Activated T-helper 2 cell treated with anti-CD3 and anti-CD28 coated beads, Interferon-gamma antibody, Interleukin-2, Interleukin-4, amounts not matched to agents 10 μg/mL and 5 μg/mL and 100 μg/mL, durations not matched to agents 14 hours and 24 hours and 36 hours (primary cell): ENCODE data around the gene INSYN2B. TPM values are rescaled to one million over a fixed set of nuclear protein-coding genes. Genes with fewer than 3 reads are reported as not detected.
"Not testable (repeated sequence)": the region's sequence is repeated elsewhere in the genome, so short reads cannot be mapped to it uniquely, and the experiment has no call there.

Source experiments
- DNase-seq: peaks from one replicate; pipeline ENCODE4 v3.0.0; 2021; ENCODE audit warnings: low spot score
- H3K27ac Mint-ChIP-seq: one replicate; pipeline ENCODE4 v1.8.0; 2021; ENCODE audit warnings: mixed read lengths
- H3K27me3 Mint-ChIP-seq: one replicate; pipeline ENCODE4 v1.8.0; 2021; ENCODE audit warnings: low read depth, mixed read lengths
- H3K36me3 Mint-ChIP-seq: one replicate; pipeline ENCODE4 v1.8.0; 2021; ENCODE audit warnings: low read depth, mixed read lengths
- H3K4me1 Mint-ChIP-seq: one replicate; pipeline ENCODE4 v1.8.0; 2021; ENCODE audit warnings: low read depth, mixed read lengths
- H3K4me3 Mint-ChIP-seq: one replicate; pipeline ENCODE4 v1.8.0; 2021; ENCODE audit warnings: low read depth, mild to moderate bottlenecking, moderate library complexity, mixed read lengths
- H3K9me3 Mint-ChIP-seq: one replicate; pipeline ENCODE4 v1.8.0; 2021; ENCODE audit warnings: mixed read lengths
- intact Hi-C: fragments of 100-400 bp; cut with micrococcal nuclease; formaldehyde crosslinking; loops from one replicate; pipeline ENCODE4 v1.15.1; 2023
- total RNA-seq: library from RNA; stranded (reverse); gene quantifications from 2 replicates; pipeline ENCODE4 v1.2.3, GENCODE V29; 2022

INSYN2B gene
- total RNA-seq, 1 donor from 2014 or later, result not detected

GRCh38 chr5:169848792-169849191 lies 131.5 kb downstream of the INSYN2B start:
- Mint-ChIP-seq H3K4me1 (peaks cover 12% of the 10 kb centered on the region), H3K4me3 (no peak overlapping the region), H3K27me3 (no peaks in the 10 kb centered on the region), H3K9me3 (peaks cover 49% of the 10 kb centered on the region), H3K27ac (no peak overlapping the region), H3K36me3 (peaks cover 95% of the 10 kb centered on the region)
- DNase-seq, result no peak
- intact Hi-C loops, result no loop called here

GRCh38 chr5:169848271-169848670 lies 132.0 kb downstream of the INSYN2B start:
- intact Hi-C loops, result no loop called here
- no peak overlapping the region for H3K4me3 Mint-ChIP-seq
- no peaks in the 10 kb centered on the region for H3K27me3 Mint-ChIP-seq
- H3K27ac Mint-ChIP-seq, result no peak overlapping the region
- peaks cover 96% of the 10 kb centered on the region for H3K36me3 Mint-ChIP-seq
- H3K4me1 Mint-ChIP-seq, result peaks cover 14% of the 10 kb centered on the region
- no peak for DNase-seq
- peaks cover 47% of the 10 kb centered on the region for H3K9me3 Mint-ChIP-seq

GRCh38 chr5:169847519-169847918 lies 132.8 kb downstream of the INSYN2B start:
- Mint-ChIP-seq H3K4me1 (peaks cover 14% of the 10 kb centered on the region), H3K27me3 (no peaks in the 10 kb centered on the region), H3K36me3 (peaks cover 95% of the 10 kb centered on the region), H3K9me3 (peaks cover 39% of the 10 kb centered on the region), H3K27ac (no peak overlapping the region), H3K4me3 (no peak overlapping the region)
- intact Hi-C loops, result no loop called here
- no peak for DNase-seq

- Mint-ChIP-seq H3K36me3 (peaks cover 81% of the 10 kb centered on the region), H3K27ac (no peak overlapping the region), H3K4me3 (no peak overlapping the region), H3K4me1 (peaks cover 25% of the 10 kb centered on the region), H3K9me3 (peaks cover 3% of the 10 kb centered on the region), H3K27me3 (no peaks in the 10 kb centered on the region)
- no peak for DNase-seq
- intact Hi-C loops, result no loop called here
These were observed 137.6 kb downstream of the INSYN2B start for GRCh38 chr5:169842699-169843098.

- Mint-ChIP-seq H3K27ac (no peak overlapping the region), H3K4me1 (peaks cover 33% of the 10 kb centered on the region), H3K36me3 (peaks cover 70% of the 10 kb centered on the region), H3K9me3 (no peaks in the 10 kb centered on the region), H3K4me3 (no peak overlapping the region), H3K27me3 (no peaks in the 10 kb centered on the region)
- intact Hi-C loops, result no loop called here
- no peak for DNase-seq
These were observed 139.9 kb downstream of the INSYN2B start for GRCh38 chr5:169840405-169840804.

- peaks cover 26% of the 10 kb centered on the region for H3K4me1 Mint-ChIP-seq
- no peaks in the 10 kb centered on the region for H3K9me3 Mint-ChIP-seq
- peak overlapping the region; percentile 38 for H3K27ac Mint-ChIP-seq
- peaks cover 60% of the 10 kb centered on the region for H3K36me3 Mint-ChIP-seq
- DNase-seq, result no peak
- H3K27me3 Mint-ChIP-seq, result no peaks in the 10 kb centered on the region
- H3K4me3 Mint-ChIP-seq, result no peak overlapping the region
- intact Hi-C loops, result loop anchor here (10.0 kb wide), 1 partner anchor 134 kb away; no protein-coding TSS in a partner anchor
These were observed 141.6 kb downstream of the INSYN2B start for GRCh38 chr5:169838688-169839087.

GRCh38 chr5:169837686-169838085 lies 142.6 kb downstream of the INSYN2B start:
- no peak overlapping the region for H3K4me3 Mint-ChIP-seq
- intact Hi-C loops, result loop anchor here (10.0 kb wide), 1 partner anchor 133 kb away; no protein-coding TSS in a partner anchor
- no peaks in the 10 kb centered on the region for H3K9me3 Mint-ChIP-seq
- H3K27ac Mint-ChIP-seq, result no peak overlapping the region
- no peak for DNase-seq
- H3K27me3 Mint-ChIP-seq, result no peaks in the 10 kb centered on the region
- peaks cover 36% of the 10 kb centered on the region for H3K4me1 Mint-ChIP-seq
- H3K36me3 Mint-ChIP-seq, result peaks cover 61% of the 10 kb centered on the region

- Mint-ChIP-seq H3K27me3 (no peaks in the 10 kb centered on the region), H3K36me3 (peaks cover 61% of the 10 kb centered on the region), H3K9me3 (no peaks in the 10 kb centered on the region), H3K4me3 (no peak overlapping the region), H3K27ac (no peak overlapping the region), H3K4me1 (peaks cover 43% of the 10 kb centered on the region)
- intact Hi-C loops, result loop anchor here (10.0 kb wide), 1 partner anchor 132 kb away; no protein-coding TSS in a partner anchor
- no peak for DNase-seq
These were observed 143.3 kb downstream of the INSYN2B start for GRCh38 chr5:169836835-169837536.

- H3K4me3 Mint-ChIP-seq, DNase-seq, H3K27me3 Mint-ChIP-seq, H3K9me3 Mint-ChIP-seq: not testable (repeated sequence)
- Mint-ChIP-seq H3K36me3 (peaks cover 45% of the 10 kb centered on the region), H3K4me1 (peaks cover 53% of the 10 kb centered on the region), H3K27ac (peak overlapping the region; percentile 87)
- intact Hi-C loops, result loop anchor here (10.0 kb wide), 1 partner anchor 130 kb away; no protein-coding TSS in a partner anchor
These were observed 145.8 kb downstream of the INSYN2B start for GRCh38 chr5:169834540-169834939.

- H3K4me3 Mint-ChIP-seq, H3K9me3 Mint-ChIP-seq, H3K27me3 Mint-ChIP-seq, DNase-seq: not testable (repeated sequence)
- intact Hi-C loops, result loop anchor here (10.0 kb wide), 1 partner anchor 129 kb away; no protein-coding TSS in a partner anchor
- H3K27ac Mint-ChIP-seq, result peak overlapping the region; percentile 59
- H3K36me3 Mint-ChIP-seq, result peaks cover 46% of the 10 kb centered on the region
- peaks cover 52% of the 10 kb centered on the region for H3K4me1 Mint-ChIP-seq
These were observed 146.5 kb downstream of the INSYN2B start for GRCh38 chr5:169833681-169834292.

- no peaks in the 10 kb centered on the region for H3K9me3 Mint-ChIP-seq
- H3K4me3 Mint-ChIP-seq, result no peak overlapping the region
- intact Hi-C loops, result loop anchor here (1.0 to 10.0 kb wide), 2 partner anchors 28 to 128 kb away; no protein-coding TSS in a partner anchor
- H3K4me1 Mint-ChIP-seq, result peaks cover 53% of the 10 kb centered on the region
- H3K27ac Mint-ChIP-seq, result peak overlapping the region; percentile 71
- DNase-seq, result no peak
- H3K27me3 Mint-ChIP-seq, result no peaks in the 10 kb centered on the region
- H3K36me3 Mint-ChIP-seq, result peaks cover 46% of the 10 kb centered on the region
These were observed 147.4 kb downstream of the INSYN2B start for GRCh38 chr5:169832845-169833244.

GRCh38 chr5:169832304-169832703 lies 148.0 kb downstream of the INSYN2B start:
- Mint-ChIP-seq H3K9me3 (no peaks in the 10 kb centered on the region), H3K27me3 (no peaks in the 10 kb centered on the region), H3K27ac (peak overlapping the region; percentile 71), H3K36me3 (peaks cover 43% of the 10 kb centered on the region), H3K4me1 (peaks cover 49% of the 10 kb centered on the region), H3K4me3 (no peak overlapping the region)
- intact Hi-C loops, result loop anchor here (1.0 to 10.0 kb wide), 2 partner anchors 27 to 128 kb away; no protein-coding TSS in a partner anchor
- DNase-seq, result no peak

- Mint-ChIP-seq H3K4me1 (peaks cover 44% of the 10 kb centered on the region), H3K27me3 (no peaks in the 10 kb centered on the region), H3K27ac (peak overlapping the region; percentile 38), H3K4me3 (no peak overlapping the region), H3K36me3 (peaks cover 43% of the 10 kb centered on the region), H3K9me3 (no peaks in the 10 kb centered on the region)
- no peak for DNase-seq
- intact Hi-C loops, result loop anchor here (10.0 kb wide), 1 partner anchor 127 kb away; no protein-coding TSS in a partner anchor
These were observed 149.0 kb downstream of the INSYN2B start for GRCh38 chr5:169831331-169831730.
